Activated naive CD8-positive, alpha-beta T cell (primary cell): Measurements from ENCODE around the gene MAT1A.
"Not testable (repeated sequence)": the region's sequence is repeated elsewhere in the genome, so short reads cannot be mapped to it uniquely, and the experiment has no call there.

Experiments used
- H3K27ac Mint-ChIP-seq: one replicate; pipeline ENCODE4 v1.8.0; 2021; ENCODE audit warnings: mixed read lengths
- H3K27me3 Mint-ChIP-seq: one replicate; pipeline ENCODE4 v1.8.0; 2021; ENCODE audit warnings: mixed read lengths
- H3K36me3 Mint-ChIP-seq: one replicate; pipeline ENCODE4 v1.8.0; 2021; ENCODE audit warnings: mixed read lengths
- H3K4me1 Mint-ChIP-seq: one replicate; pipeline ENCODE4 v1.8.0; 2021; ENCODE audit warnings: low read depth, mixed read lengths
- H3K4me3 Mint-ChIP-seq: one replicate; pipeline ENCODE4 v1.8.0; 2021; ENCODE audit warnings: mild to moderate bottlenecking, mixed read lengths
- H3K9me3 Mint-ChIP-seq: one replicate; pipeline ENCODE4 v1.8.0; 2021; ENCODE audit warnings: low read depth, mixed read lengths

Gene MAT1A

GRCh38 chr10:80260295-80261243 lies 28.9 kb downstream of the MAT1A start:
- Mint-ChIP-seq H3K27ac (no peak overlapping the region), H3K27me3 (no peaks in the 10 kb centered on the region), H3K9me3 (no peaks in the 10 kb centered on the region), H3K36me3 (peaks cover 2% of the 10 kb centered on the region), H3K4me1 (no peaks in the 10 kb centered on the region), H3K4me3 (no peak overlapping the region)

- Mint-ChIP-seq H3K4me1 (no peaks in the 10 kb centered on the region), H3K9me3 (no peaks in the 10 kb centered on the region), H3K27ac (no peak overlapping the region), H3K27me3 (no peaks in the 10 kb centered on the region), H3K36me3 (peaks cover 2% of the 10 kb centered on the region), H3K4me3 (no peak overlapping the region)
Observed at GRCh38 chr10:80259405-80259871, 30.0 kb downstream of the MAT1A start.

GRCh38 chr10:80256798-80257197 lies 32.7 kb downstream of the MAT1A start:
- not testable (repeated sequence) for H3K36me3 Mint-ChIP-seq, H3K9me3 Mint-ChIP-seq, H3K27me3 Mint-ChIP-seq, H3K4me3 Mint-ChIP-seq, H3K4me1 Mint-ChIP-seq, H3K27ac Mint-ChIP-seq

GRCh38 chr10:80254726-80255125 lies 34.7 kb downstream of the MAT1A start:
- not testable (repeated sequence) for H3K9me3 Mint-ChIP-seq, H3K27ac Mint-ChIP-seq, H3K27me3 Mint-ChIP-seq, H3K36me3 Mint-ChIP-seq, H3K4me3 Mint-ChIP-seq, H3K4me1 Mint-ChIP-seq

GRCh38 chr10:80253963-80254271 lies 35.5 kb downstream of the MAT1A start:
- H3K27ac Mint-ChIP-seq, H3K9me3 Mint-ChIP-seq, H3K36me3 Mint-ChIP-seq, H3K27me3 Mint-ChIP-seq, H3K4me1 Mint-ChIP-seq, H3K4me3 Mint-ChIP-seq: not testable (repeated sequence)

- Mint-ChIP-seq H3K27ac (no peak overlapping the region), H3K4me3 (no peak overlapping the region), H3K9me3 (no peaks in the 10 kb centered on the region)
Observed at GRCh38 chr10:80253266-80253962, 36.0 kb downstream of the MAT1A start.

GRCh38 chr10:80252296-80252887 lies 37.1 kb downstream of the MAT1A start:
- H3K4me1 Mint-ChIP-seq, result no peaks in the 10 kb centered on the region
- no peak overlapping the region for H3K27ac Mint-ChIP-seq
- no peaks in the 10 kb centered on the region for H3K36me3 Mint-ChIP-seq
- no peaks in the 10 kb centered on the region for H3K9me3 Mint-ChIP-seq
- H3K4me3 Mint-ChIP-seq, result no peak overlapping the region
- peaks cover 5% of the 10 kb centered on the region for H3K27me3 Mint-ChIP-seq

More at GRCh38 chr10:80253266-80253962, 36.0 kb downstream of the MAT1A start:
- Mint-ChIP-seq H3K4me1 (no peaks in the 10 kb centered on the region), H3K27me3 (peaks cover 5% of the 10 kb centered on the region), H3K36me3 (no peaks in the 10 kb centered on the region)

- not testable (repeated sequence) for H3K27me3 Mint-ChIP-seq, H3K4me1 Mint-ChIP-seq, H3K4me3 Mint-ChIP-seq, H3K36me3 Mint-ChIP-seq, H3K27ac Mint-ChIP-seq, H3K9me3 Mint-ChIP-seq
Observed at GRCh38 chr10:80251703-80252280, 37.7 kb downstream of the MAT1A start.

GRCh38 chr10:80250399-80250798 lies 39.1 kb downstream of the MAT1A start:
- not testable (repeated sequence) for H3K27ac Mint-ChIP-seq, H3K27me3 Mint-ChIP-seq

GRCh38 chr10:80249906-80250305 lies 39.6 kb downstream of the MAT1A start:
- H3K4me3 Mint-ChIP-seq, H3K27ac Mint-ChIP-seq, H3K36me3 Mint-ChIP-seq, H3K27me3 Mint-ChIP-seq, H3K4me1 Mint-ChIP-seq, H3K9me3 Mint-ChIP-seq: not testable (repeated sequence)

More at GRCh38 chr10:80250399-80250798, 39.1 kb downstream of the MAT1A start:
- not testable (repeated sequence) for H3K36me3 Mint-ChIP-seq, H3K4me1 Mint-ChIP-seq, H3K4me3 Mint-ChIP-seq, H3K9me3 Mint-ChIP-seq

- H3K4me1 Mint-ChIP-seq, H3K27ac Mint-ChIP-seq, H3K9me3 Mint-ChIP-seq, H3K27me3 Mint-ChIP-seq, H3K4me3 Mint-ChIP-seq, H3K36me3 Mint-ChIP-seq: not testable (repeated sequence)
Observed at GRCh38 chr10:80247611-80248010, 41.8 kb downstream of the MAT1A start.

- H3K27ac Mint-ChIP-seq, H3K9me3 Mint-ChIP-seq, H3K4me1 Mint-ChIP-seq, H3K36me3 Mint-ChIP-seq, H3K27me3 Mint-ChIP-seq, H3K4me3 Mint-ChIP-seq: not testable (repeated sequence)
Observed at GRCh38 chr10:80244371-80244770, 45.1 kb downstream of the MAT1A start.

GRCh38 chr10:80242341-80242740 lies 47.1 kb downstream of the MAT1A start:
- not testable (repeated sequence) for H3K27ac Mint-ChIP-seq, H3K27me3 Mint-ChIP-seq

GRCh38 chr10:80236457-80236856 lies 53.0 kb downstream of the MAT1A start:
- H3K27me3 Mint-ChIP-seq, H3K27ac Mint-ChIP-seq, H3K9me3 Mint-ChIP-seq, H3K4me3 Mint-ChIP-seq, H3K4me1 Mint-ChIP-seq, H3K36me3 Mint-ChIP-seq: not testable (repeated sequence)

More at GRCh38 chr10:80242341-80242740, 47.1 kb downstream of the MAT1A start:
- H3K4me3 Mint-ChIP-seq, H3K9me3 Mint-ChIP-seq, H3K36me3 Mint-ChIP-seq, H3K4me1 Mint-ChIP-seq: not testable (repeated sequence)
